SU-DHL-6 (cell line): ENCODE measurements around the gene SLC30A5.

ENCODE experiments used
- EZH2phosphoT487 ChIP-seq: fragments of 200-600 bp; sonication (generic), shearing (Covaris generic); conservative IDR thresholded peaks from 2 replicates; pipeline ENCODE4 v1.6.1; 2018; ENCODE audit warnings: mild to moderate bottlenecking, antibody characterized with exemption, low read length, moderate library complexity, mixed read lengths
- TF ChIP-seq, protein P1 (sequence below): fragments of 200-600 bp; sonication (generic); IDR thresholded peaks from one replicate; pipeline ENCODE4 v1.5.1; 2017; ENCODE audit warnings: antibody characterized with exemption, mild to moderate bottlenecking, low read length, moderate library complexity; ENCODE audit not compliant: insufficient read depth, poor library complexity, severe bottlenecking

DNA sequence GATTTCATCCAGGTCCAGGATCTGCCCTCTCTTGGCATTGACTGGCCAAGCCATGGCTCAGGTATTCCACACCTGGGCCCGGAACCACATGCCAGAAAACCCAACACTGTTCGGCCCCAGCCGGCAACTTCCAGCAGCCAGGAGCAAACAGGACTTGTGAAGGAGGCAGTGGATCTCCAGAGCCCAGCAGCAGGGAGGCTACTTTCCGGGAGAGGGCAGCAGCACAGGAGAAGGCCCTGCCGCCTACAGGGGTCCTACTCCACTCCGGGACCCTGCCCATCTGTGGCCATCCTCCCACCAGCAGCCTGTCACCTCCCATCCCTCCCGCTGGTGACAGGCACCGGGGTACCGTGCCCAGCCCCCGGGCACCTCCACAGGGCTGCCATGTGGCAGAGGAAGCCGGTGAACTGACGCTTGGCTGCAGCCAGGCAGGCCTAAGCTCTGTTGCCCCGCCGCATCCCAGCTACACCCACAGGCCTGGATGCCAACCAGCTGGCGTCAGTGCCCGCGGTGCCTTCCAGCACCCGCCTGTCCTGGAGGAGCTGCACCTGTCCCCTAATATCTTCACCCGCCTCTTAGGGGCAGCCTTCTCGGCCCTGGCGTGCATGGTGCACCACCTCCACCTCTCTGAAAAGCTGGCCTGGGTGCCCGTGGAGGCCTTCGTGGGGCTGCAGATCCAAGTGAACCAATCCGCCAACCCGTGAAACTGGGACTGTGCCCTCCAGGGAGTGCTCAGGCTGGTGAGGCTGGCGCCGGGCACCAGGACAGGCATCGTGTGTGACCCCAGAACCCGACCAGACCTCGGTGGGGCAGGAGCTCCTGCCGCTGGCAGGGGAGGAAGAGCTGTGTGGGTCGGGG is 18.9 kb upstream of the SLC30A5 start:
- TF ChIP-seq, protein P1, sequence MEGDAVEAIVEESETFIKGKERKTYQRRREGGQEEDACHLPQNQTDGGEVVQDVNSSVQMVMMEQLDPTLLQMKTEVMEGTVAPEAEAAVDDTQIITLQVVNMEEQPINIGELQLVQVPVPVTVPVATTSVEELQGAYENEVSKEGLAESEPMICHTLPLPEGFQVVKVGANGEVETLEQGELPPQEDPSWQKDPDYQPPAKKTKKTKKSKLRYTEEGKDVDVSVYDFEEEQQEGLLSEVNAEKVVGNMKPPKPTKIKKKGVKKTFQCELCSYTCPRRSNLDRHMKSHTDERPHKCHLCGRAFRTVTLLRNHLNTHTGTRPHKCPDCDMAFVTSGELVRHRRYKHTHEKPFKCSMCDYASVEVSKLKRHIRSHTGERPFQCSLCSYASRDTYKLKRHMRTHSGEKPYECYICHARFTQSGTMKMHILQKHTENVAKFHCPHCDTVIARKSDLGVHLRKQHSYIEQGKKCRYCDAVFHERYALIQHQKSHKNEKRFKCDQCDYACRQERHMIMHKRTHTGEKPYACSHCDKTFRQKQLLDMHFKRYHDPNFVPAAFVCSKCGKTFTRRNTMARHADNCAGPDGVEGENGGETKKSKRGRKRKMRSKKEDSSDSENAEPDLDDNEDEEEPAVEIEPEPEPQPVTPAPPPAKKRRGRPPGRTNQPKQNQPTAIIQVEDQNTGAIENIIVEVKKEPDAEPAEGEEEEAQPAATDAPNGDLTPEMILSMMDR, result no peak
- TF ChIP-seq EZH2phosphoT487, result no peak
